GM19468 (cell line): Measurements from ENCODE around the gene PRSS57.
"Not testable (repeated sequence)": the region's sequence is repeated elsewhere in the genome, so short reads cannot be mapped to it uniquely, and the experiment has no call there.

Experiments
- ATAC-seq: cut with Tn5 transposase; IDR thresholded peaks from one replicate; pipeline ENCODE4 v1.9.1; 2021; ENCODE audit warnings: mild to moderate bottlenecking, moderate library complexity, moderate number of reproducible peaks; ENCODE audit not compliant: unreplicated experiment; ENCODE audit errors: extremely low read depth

The PRSS57 gene

DNA sequence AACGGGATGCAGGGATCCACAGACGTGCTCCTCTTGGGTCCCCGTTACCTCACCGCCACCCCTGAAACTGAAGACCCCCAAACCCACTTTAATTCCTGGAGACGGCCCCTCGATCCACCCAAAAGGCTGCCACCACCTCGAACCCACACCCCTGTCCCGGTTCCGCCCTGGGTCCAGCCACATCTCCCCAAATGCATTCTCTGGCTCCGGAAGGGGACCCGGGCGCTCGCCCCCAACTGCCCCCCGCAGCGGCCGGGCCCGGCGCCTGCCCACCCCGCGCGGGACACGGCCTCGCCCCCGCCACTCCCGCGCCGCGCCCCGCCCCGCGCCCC, 19.3 kb downstream of the PRSS57 start:
- ATAC-seq = no peak

GRCh38 chr19:674282-675151, 20.7 kb downstream of the PRSS57 start:
- no peak for ATAC-seq

- ATAC-seq = no peak
Measured at GRCh38 chr19:670609-671075, 24.6 kb downstream of the PRSS57 start.

- ATAC-seq = not testable (repeated sequence)
Measured at GRCh38 chr19:668675-669434, 26.4 kb downstream of the PRSS57 start.

- ATAC-seq = not testable (repeated sequence)
Measured at GRCh38 chr19:666985-667573, 28.2 kb downstream of the PRSS57 start.

DNA sequence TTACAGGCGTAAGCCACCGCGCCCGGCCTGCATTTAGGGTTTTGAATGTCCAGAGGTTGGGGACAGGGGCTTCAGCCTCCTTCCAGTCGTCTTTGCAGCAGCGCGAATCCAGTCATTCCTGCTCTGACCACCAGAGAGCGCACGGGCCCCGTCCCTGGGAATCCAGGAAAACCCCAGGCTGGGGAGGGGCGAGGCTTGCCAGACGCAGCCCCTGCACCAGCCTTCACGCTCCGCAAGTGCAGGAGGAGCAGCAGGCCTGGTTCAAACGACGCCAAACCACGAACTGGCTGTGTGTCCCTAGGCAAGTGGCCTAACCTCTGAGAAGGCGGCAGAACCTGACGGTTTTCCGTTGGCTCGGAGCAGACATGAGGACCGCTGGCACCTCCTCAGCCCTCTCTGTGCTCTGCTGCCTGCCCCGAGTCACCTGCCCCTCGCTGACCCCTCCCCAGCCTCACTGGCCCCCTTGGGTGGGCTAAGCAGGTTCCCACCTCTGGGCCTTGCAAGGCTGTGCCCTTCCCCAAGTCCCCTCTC, 30.3 kb downstream of the PRSS57 start:
- no peak for ATAC-seq

DNA sequence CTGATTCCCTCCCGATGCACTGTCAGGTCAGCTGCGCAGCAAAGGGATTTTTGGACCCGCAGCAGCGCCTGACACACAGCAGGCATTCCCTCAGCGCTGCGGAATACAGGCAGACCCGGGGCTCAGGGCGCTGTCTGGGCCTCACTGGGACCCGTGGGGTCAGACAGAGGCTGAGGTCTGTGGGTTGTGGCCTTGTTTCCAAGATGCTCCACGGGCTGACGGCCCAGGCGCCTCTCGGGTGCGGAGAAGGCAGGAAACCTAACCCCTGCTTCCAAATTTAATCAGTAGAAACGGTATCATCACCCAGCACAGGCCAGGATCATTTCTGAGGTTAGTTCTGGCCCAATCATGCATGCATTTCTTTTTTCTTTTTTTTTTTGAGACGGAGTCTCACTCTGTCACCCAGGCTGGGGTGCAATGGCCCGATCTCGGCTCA, 31.6 kb downstream of the PRSS57 start:
- ATAC-seq = no peak

GRCh38 chr19:662962-663681, 32.1 kb downstream of the PRSS57 start, which contains the start of gene RNF126:
RNF126 (minus strand) TSS chr19:663214; CDS start chr19:663121, 93 bp downstream.
- ATAC-seq = peak; percentile 42

- peak; percentile 2 for ATAC-seq
Measured at GRCh38 chr19:662207-662961, 32.9 kb downstream of the PRSS57 start.

DNA sequence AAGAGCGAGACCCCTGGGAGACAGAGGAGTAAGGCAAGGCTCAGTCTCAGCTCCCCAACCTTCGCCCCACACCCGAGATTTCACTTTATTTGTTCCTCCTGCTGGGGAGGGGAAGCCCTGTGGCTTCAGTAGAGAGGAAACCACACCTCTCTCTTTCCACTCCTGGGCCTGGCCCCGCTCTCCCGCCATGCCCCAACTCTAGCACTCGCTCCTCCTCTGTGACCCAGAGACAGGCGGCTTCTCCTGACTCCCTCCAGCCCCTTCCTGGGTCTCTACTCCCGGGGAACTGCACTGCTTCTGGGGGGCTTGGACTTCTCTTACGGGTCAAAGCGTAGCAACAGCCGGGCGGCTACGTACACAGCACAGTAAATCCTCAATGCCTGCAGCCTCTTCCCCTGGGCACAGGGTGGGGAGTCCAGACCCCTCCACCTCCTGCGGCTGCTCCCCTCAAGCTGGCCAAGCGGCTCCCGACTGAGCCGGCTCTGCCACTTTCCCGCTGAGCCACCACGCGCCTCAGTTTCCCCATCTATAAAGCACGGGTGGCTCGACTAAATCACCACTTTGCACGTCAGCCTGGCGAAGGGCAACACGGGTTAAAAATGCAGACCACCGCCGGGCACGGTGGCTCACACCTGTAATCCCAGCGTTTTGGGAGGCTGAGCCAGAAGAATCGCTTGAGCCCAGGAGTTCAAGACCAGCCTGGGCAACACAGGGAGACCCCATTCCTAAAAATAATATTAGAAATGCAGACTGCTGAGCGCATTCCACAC, 33.6 kb downstream of the PRSS57 start:
- ATAC-seq = no peak

- ATAC-seq = no peak
Measured at GRCh38 chr19:660793-661426, 34.3 kb downstream of the PRSS57 start.

DNA sequence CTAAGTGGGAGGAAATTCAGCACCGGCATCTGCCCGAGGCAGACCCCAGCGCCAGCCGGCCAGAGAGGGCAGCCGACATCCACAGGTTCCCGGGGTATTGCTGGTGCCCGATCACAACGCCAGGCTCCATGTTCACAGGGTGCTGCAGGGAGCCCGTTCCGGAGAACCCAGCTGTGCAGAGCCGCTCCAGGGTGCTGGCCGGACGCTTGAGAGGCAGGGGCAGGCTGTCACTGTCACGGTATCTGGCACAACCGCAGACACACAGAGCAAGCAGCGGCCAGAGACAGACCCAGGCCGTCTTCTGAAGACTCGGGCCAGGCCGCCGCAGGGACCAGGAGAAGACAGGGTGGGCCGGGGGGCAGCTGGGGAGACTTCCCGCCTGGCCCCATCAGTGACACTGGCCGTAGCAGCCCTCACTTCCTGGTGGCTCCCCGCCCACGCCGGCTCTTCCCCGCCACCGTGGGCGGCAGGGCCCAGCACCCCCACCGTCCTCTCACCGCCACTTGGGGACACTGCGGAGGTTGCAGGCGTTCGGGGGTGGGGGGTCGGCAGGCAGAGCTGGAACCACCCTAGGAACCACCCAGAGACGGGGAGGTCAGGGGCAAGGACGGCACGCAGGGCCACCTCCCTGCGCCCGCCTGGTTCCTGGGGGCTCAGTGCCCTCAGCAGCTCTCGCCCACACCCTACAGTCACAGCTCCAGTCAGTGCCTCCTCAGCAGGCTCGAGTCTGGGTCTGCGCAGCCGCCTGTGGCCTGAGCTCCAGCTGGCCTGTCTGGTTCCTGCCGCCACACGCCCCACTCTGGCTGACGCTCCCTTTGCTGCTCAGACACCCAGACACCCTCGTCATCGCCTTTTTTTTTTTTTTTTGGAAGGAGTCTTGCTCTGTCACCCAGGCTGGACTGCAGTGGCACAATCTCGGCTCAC, 36.1 kb downstream of the PRSS57 start:
- ATAC-seq = no peak

DNA sequence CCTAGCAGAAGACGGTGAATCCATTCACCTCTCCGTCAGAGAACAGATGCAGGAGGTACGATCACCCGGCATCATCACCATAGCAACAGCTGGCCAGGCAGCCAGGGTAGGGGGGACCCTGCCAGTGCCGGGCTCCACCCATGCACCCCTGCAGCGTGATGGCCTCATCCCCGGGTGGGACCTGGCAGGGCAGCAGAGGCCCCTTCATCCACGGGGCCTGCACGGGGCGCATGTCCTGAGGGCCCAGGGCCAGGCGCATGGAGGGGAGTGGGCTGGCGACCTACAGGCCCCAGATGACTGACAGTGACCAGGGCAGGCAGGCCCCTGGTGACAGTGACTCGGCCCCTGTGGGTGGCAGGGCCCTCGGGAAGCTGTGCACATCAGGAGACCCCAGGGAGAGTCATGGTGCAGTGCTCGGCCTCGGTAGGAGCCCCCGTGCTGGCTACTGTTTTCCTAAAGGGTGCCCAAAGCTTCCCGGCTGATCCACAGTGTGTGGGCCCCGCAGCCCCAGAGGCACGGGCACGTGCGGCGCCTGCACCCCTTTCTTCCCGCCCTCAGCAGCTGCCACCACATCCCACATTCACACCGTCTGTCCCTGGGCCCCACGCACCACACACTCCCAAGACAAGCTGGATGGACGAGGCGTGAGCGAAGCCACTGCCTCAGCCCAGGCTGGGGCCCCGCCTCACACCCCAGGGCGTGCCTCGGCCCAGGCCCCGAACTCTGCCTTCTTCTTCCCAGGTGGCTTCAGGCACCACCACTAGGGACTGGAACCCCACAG, 37.0 kb downstream of the PRSS57 start:
- ATAC-seq = no peak

GRCh38 chr19:657611-658010, 37.6 kb downstream of the PRSS57 start:
- no peak for ATAC-seq

DNA sequence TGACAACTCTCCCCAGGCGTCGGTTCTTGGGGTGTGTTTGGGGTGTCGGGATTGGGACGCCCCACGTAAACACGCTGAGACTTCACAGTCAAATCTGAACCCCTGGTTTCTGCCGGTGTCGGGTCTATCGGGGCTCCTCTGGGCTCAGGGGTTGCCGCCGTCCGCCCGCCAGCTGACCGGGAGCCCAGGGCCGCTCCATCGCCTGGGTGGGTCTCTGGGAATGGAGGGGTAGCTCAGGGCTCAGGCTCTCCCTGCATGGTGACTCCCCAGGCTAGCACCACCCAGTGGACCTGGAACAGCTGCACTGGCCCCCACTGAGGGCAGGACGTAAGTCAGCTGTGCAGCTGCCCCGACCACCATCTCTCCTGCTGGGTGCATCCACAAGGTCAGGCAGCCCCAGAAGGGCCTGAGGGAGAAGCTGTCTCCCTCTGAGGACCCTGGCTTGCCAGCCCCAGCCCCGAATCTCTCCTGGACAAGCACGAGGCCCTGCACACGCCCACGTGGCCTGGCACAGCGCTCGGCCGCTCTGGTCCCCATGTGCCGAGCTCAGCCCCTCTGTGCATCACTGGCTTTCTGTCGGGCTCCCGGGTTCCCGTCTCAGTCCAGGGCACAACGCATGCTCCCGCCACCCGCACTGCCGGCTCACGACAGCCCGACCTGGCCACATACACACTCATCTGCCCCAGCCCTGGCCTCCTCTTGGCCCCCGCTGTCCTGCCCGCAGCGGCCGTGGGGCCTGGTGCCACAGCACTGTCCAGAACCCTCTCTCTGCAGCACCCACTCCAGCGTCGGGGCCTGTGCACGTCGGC, 38.3 kb downstream of the PRSS57 start:
- no peak for ATAC-seq
